ENCODE data around the gene WIPF2. TPM values are rescaled to one million over a fixed set of nuclear protein-coding genes. Genes with fewer than 3 reads are reported as not detected.
"Not testable (repeated sequence)": the region's sequence is repeated elsewhere in the genome, so short reads cannot be mapped to it uniquely, and the experiment has no call there.

Gene WIPF2
- total and polyA plus RNA-seq, 4 donors, result 10.6 to 34.5 (median 14.9) TPM

- Histone ChIP-seq H3K27ac (ENCODE audit: low read depth in 1 of 2, low read length in 1 of 2) (peak overlapping the region in 1 of 2 donors; percentile 34), H3K4me1 (ENCODE audit: control insufficient read depth in 5 of 5, insufficient read depth in 5 of 5, low read length in 5 of 5) (peaks cover 10 to 60% (median 34%) of the 10 kb centered on the region in 5 donors), H3K36me3 (ENCODE audit: control insufficient read depth in 4 of 4, insufficient read depth in 4 of 4, low read length in 4 of 4) (peaks cover 0 to 4% (median 0%) of the 10 kb centered on the region in 4 donors), H3K9ac (ENCODE audit: insufficient read depth in 1 of 2, low read length in 2 of 2) (no peak overlapping the region), H3K27me3 (ENCODE audit: control insufficient read depth in 3 of 3, insufficient read depth in 3 of 3, low read length in 2 of 3) (no peaks in the 10 kb centered on the region), H3K4me3 (no peak overlapping the region), H3K9me3 (ENCODE audit: control insufficient read depth in 4 of 4, insufficient read depth in 3 of 4, low read length in 3 of 4) (no peaks in the 10 kb centered on the region)
- TF ChIP-seq CTCF (IDR thresholded peaks at IDR 0.05; ENCODE audit: control extremely low read depth, extremely low read depth), result no peak
- DNase-seq (peak; percentile 79 to 89 (median 86)), ATAC-seq (ENCODE audit: insufficient read depth, low FRiP score) (no peak)
- 48 to 63% methylated on average over 5 of the region's 5 CpGs for WGBS, 2 donors
Measured at GRCh38 chr17:40303708-40304551, 84.8 kb downstream of the WIPF2 start.

GRCh38 chr17:40304552-40304863 lies 85.4 kb downstream of the WIPF2 start:
- H3K36me3 ChIP-seq (ENCODE audit: control insufficient read depth in 4 of 4, insufficient read depth in 4 of 4, low read length in 4 of 4); H3K27me3 ChIP-seq (ENCODE audit: control insufficient read depth in 3 of 3, insufficient read depth in 3 of 3, low read length in 2 of 3); ATAC-seq (ENCODE audit: insufficient read depth, low FRiP score); H3K4me3 ChIP-seq; H3K9me3 ChIP-seq (ENCODE audit: control insufficient read depth in 4 of 4, insufficient read depth in 3 of 4, low read length in 3 of 4); H3K27ac ChIP-seq (ENCODE audit: low read depth in 1 of 2, low read length in 1 of 2); H3K9ac ChIP-seq (ENCODE audit: insufficient read depth in 1 of 2, low read length in 2 of 2): not testable (repeated sequence)
- peak in 2 of 3 donors; percentile 51 to 63 for DNase-seq
- 81 to 88% methylated on average over 5 of the region's 5 CpGs for WGBS, 2 donors
- peaks cover 13 to 66% (median 35%) of the 10 kb centered on the region in 5 donors for H3K4me1 ChIP-seq (ENCODE audit: control insufficient read depth in 5 of 5, insufficient read depth in 5 of 5, low read length in 5 of 5)

GRCh38 chr17:40304866-40305265 lies 85.8 kb downstream of the WIPF2 start:
- not testable (repeated sequence) for H3K9me3 ChIP-seq (ENCODE audit: control insufficient read depth in 4 of 4, insufficient read depth in 3 of 4, low read length in 3 of 4); H3K9ac ChIP-seq (ENCODE audit: insufficient read depth in 1 of 2, low read length in 2 of 2); ATAC-seq (ENCODE audit: insufficient read depth, low FRiP score); H3K27me3 ChIP-seq (ENCODE audit: control insufficient read depth in 3 of 3, insufficient read depth in 3 of 3, low read length in 2 of 3); H3K36me3 ChIP-seq (ENCODE audit: control insufficient read depth in 4 of 4, insufficient read depth in 4 of 4, low read length in 4 of 4); H3K4me3 ChIP-seq; H3K27ac ChIP-seq (ENCODE audit: low read depth in 1 of 2, low read length in 1 of 2); DNase-seq
- 84 to 88% methylated on average over 5 of the region's 5 CpGs for WGBS, 2 donors
- peaks cover 11 to 70% (median 35%) of the 10 kb centered on the region in 5 donors for H3K4me1 ChIP-seq (ENCODE audit: control insufficient read depth in 5 of 5, insufficient read depth in 5 of 5, low read length in 5 of 5)

GRCh38 chr17:40306395-40306794 lies 87.3 kb downstream of the WIPF2 start:
- 47 to 82% methylated on average over 2 of the region's 2 CpGs for WGBS, 2 donors
- H3K9me3 ChIP-seq (ENCODE audit: control insufficient read depth in 4 of 4, insufficient read depth in 3 of 4, low read length in 3 of 4), result no peaks in the 10 kb centered on the region
- H3K4me3 ChIP-seq, result no peak overlapping the region
- ATAC-seq (ENCODE audit: insufficient read depth, low FRiP score) (no peak), DNase-seq (peak in 1 of 3 donors; percentile 35)
- TF ChIP-seq CTCF (IDR thresholded peaks at IDR 0.05; ENCODE audit: control extremely low read depth, extremely low read depth), result no peak
- no peaks in the 10 kb centered on the region for H3K36me3 ChIP-seq (ENCODE audit: control insufficient read depth in 4 of 4, insufficient read depth in 4 of 4, low read length in 4 of 4)
- H3K9ac ChIP-seq (ENCODE audit: insufficient read depth in 1 of 2, low read length in 2 of 2), result peak overlapping the region in 1 of 2 donors; percentile 86
- no peaks in the 10 kb centered on the region for H3K27me3 ChIP-seq (ENCODE audit: control insufficient read depth in 3 of 3, insufficient read depth in 3 of 3, low read length in 2 of 3)
- H3K4me1 ChIP-seq (ENCODE audit: control insufficient read depth in 5 of 5, insufficient read depth in 5 of 5, low read length in 5 of 5), result peaks cover 20 to 85% (median 50%) of the 10 kb centered on the region in 5 donors
- H3K27ac ChIP-seq (ENCODE audit: low read depth in 1 of 2, low read length in 1 of 2), result peak overlapping the region in 1 of 2 donors; percentile 82
